HG02759 (cell line): ENCODE measurements around the gene ADGRG6.
"Not testable (repeated sequence)": the region's sequence is repeated elsewhere in the genome, so short reads cannot be mapped to it uniquely, and the experiment has no call there.

Experiments
- ATAC-seq: cut with Tn5 transposase; IDR thresholded peaks from one replicate; pipeline ENCODE4 v1.9.1; 2021; ENCODE audit warnings: mild to moderate bottlenecking, moderate library complexity; ENCODE audit not compliant: unreplicated experiment

Gene ADGRG6

DNA sequence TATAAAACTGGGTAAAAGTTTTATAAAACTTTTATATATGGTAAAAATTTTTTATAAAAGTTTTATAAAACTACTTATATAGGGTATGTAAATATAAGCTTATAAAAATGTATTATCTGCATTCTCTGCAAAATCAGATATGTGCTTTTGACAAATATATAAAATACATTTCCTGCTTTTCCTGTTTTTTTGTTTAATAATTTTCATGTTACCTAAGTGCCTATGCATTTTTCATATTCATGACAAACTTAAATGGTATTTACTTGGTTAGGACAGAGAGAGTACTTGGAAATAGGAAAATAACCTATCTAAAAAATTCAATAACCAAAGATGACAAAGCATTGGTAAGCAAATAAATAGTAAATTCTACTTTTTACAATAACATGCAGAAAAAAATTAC lies 41.2 kb downstream of the ADGRG6 start:
- ATAC-seq = no peak

DNA sequence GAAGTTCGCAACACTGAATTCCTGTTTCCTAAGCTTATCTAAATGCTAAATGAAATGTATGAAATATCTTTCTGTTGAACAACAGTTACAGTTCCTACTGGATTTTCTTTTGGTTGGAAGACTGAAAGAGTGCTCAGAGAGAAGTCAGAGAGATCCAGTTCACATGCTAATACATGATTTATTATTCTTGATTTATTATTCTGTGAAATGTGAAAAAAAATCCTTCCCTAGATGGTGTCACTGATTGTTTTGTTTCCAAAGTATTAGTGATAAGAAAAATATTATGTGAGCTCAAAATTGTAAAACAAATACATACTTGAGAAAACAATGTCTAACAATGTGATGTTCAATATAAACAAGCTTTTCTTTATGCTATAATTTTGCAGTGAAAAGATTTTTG lies 42.1 kb downstream of the ADGRG6 start:
- ATAC-seq = no peak

DNA sequence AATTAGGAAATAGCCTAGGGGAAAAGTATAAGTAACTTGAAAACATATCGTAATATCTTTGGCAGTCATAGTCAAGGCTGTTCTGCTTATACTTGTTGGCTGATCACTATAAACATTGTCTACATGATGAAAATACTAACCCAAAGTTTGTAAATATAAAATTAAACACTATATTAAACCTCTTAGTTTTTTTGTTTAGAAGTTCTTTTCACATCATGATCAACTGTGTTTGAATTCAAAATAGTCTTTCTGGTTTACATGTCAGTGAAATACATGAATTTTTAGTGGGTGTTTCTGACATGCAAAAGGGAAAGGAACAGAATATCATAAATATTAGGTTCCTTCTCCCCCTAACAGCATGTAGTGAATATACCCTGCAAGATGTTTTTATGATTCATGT lies 43.5 kb downstream of the ADGRG6 start:
- ATAC-seq = no peak

DNA sequence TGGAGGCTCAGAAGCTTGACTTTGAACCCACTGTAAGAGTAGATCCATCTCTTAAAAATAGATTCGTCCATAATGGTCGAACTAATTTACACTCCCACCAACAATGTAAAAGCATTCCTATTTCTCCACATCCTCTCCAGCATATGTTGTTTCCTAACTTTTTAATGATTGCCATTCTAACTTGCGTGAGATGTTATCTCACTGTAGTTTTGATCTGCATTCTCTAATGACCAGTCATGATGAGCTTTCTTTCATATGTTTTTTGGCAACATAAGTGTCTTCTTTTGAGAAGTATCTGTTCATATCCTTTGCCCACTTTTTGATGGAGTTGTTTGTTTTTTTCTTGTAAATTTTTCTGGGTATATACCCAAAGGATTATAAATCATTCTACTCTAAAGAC lies 44.4 kb downstream of the ADGRG6 start:
- ATAC-seq = not testable (repeated sequence)

DNA sequence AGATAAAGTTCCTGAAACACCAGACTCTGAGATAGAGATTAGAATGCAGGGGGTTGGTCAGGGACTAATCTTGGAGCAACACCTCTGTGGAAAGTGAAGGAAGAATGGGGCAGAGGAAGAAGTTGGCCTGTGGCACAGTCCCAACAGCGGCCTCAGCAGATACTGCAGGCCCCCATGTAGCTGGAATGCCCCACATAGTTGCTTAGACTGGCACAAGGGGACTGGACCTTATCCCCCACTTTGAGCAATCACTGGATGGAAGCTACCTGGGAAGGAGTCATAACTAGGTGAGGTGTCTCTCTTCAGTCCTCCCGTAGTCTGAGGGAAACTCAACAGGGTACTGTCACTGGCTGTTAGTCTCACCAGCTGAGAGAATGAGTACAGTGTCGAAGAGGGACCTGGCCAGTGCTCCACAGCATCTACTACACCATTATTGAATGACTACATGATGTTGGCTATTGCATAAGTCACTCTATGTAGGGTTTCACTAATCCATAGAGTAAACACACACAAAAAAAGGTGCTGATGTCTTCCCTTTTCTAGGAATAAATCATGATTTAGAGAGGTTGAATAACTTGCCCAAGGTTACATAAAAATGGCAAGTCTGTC lies 47.5 kb downstream of the ADGRG6 start:
- ATAC-seq = no peak

DNA sequence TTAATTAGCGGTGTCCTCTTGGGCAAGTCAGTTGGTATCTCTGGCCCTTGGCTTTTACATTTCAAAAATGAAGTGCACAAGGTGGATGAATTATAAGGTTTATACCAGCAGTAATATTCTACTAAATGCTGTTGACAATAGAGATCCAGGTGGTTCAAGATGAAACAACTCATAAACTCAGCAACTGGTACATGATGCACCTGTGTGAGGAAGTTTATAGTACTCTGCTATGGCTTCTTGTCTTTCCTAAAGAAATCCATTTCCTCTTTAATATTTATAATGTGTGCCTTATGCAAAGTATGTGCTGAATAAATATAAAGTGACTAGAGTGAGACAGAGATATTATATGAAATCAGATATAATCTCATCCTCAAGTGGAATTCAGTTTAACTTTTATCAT lies 48.5 kb downstream of the ADGRG6 start:
- ATAC-seq = no peak

DNA sequence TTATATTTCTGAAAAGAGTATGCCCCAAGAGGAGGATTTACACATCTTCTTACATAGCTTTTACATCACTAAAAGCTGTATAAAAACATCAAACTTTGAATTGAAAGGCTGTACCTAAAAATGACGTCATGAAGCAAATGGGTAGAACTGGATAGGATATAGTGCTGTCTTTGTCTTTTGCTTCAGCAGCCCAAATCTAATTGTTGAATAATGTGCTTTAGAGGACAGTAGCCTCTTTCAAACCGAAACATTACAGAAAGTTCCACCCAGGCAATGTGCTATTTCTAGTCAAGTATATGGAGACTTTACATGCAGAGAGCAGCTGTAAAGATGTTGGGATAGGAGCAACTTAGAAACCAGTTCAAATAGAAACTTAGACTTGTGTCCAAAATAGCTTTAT lies 51.9 kb downstream of the ADGRG6 start:
- ATAC-seq = no peak

DNA sequence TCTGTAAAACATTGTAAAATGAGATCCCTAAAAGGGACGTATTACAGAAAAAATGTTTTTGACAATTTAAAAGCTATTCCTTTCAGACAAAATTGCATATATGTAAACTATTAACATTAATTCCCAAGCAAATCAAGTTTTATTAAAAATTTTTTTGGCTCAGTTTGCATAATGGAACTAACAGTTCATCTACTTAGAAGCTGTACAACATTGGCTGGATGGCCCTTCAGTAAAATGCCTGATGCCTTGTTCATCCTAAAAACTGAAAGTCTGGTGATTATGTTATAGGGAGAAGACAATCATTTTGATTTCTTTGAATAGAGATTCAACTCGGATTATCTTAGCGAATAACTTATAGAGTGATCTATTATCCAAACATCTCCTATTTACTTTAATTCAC lies 52.8 kb downstream of the ADGRG6 start:
- no peak for ATAC-seq

DNA sequence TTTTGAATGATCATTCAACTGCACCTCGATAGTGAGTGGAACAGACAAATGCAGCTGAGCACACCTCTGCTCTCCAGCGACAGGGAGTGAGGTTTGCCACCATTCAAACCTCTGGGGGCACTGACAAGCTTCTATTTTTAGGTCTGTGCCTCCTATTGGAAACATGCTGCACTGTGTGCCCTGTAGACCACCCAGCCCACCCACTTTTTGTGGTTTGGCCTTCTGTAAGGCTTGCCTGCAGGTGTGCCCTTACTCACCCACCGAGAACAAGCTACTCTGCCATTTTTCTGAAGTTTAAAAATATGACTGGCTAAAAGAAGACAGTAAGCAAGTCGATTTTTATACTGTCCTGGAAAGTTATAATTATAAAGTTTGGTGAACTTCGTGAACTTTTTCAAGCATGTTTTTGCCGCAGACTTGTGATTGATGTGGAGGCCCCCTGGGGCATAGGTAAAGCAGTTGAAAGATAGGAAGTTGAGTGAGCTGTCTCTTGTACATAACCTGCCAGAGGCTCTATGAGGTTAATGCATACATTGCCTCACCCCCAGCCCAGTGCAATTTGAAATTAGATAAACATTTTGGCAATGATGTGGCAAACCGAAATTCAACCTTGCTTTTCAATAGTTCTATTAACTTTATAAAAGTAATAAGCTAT lies 53.8 kb downstream of the ADGRG6 start:
- no peak for ATAC-seq

DNA sequence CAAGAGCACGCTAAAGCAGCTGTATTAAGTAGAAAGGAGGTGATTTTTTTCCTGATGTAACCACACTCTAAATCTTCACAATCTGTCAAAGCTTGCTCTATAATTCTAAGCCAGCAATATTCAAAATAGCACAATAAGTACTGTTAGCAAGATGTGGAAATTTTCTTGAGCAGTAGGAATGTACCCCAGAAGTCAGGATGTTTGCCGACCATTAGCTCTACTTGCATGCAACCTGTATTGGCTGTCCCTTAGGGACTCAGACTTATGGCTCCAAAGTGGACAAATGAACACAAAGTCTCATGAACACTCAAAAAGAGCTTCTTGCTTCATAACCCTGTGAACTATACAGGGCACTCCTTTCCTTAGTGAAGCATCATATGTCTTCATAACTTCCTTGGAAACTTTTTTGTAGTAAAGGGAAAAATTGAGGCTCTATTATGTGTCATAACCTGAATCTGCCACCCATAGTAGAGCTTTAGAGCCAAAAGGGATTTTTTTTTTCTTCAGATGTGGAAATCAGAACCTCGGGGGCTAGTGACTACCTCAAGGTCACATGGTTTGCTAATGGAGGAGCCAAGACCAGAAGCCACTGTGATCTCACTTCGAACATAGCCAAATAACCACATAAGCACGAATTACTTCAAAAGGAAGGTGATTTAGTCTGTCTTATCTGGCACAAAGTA lies 54.5 kb downstream of the ADGRG6 start:
- ATAC-seq = no peak

DNA sequence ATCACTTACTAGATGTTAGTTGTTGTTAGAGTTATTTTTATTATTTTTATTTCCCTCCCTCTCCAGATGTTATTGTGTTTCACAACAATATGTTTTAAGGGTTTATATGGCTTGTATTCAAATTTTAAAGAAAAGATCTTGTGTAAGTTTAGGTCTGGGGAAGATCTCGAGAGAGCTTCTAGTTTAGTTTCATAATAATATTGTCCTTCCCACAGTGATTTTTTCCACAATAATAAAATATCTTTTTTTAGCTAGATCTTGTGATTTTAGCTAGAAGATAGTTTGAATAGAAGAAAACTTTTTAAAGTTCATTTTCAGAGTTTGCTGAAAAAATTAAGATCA lies 55.0 kb downstream of the ADGRG6 start:
- no peak for ATAC-seq

DNA sequence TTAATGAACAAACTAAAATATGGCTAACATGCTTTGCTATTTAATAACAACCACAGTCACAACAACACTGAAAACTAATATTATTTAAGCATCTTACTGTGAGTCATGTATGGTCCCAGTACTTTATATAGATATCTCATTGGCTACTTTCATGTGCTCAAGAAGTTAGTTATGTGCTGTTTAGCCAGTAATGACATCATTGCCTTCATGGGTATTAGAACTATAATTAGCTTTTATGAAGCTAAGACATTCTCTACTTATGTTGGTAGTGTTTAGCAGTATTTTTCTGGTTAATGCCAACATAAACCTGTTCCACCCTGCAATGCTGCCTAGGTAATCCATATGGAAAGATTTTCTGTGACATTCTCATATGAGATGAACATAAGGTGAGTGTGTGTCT lies 56.1 kb downstream of the ADGRG6 start:
- ATAC-seq = no peak

DNA sequence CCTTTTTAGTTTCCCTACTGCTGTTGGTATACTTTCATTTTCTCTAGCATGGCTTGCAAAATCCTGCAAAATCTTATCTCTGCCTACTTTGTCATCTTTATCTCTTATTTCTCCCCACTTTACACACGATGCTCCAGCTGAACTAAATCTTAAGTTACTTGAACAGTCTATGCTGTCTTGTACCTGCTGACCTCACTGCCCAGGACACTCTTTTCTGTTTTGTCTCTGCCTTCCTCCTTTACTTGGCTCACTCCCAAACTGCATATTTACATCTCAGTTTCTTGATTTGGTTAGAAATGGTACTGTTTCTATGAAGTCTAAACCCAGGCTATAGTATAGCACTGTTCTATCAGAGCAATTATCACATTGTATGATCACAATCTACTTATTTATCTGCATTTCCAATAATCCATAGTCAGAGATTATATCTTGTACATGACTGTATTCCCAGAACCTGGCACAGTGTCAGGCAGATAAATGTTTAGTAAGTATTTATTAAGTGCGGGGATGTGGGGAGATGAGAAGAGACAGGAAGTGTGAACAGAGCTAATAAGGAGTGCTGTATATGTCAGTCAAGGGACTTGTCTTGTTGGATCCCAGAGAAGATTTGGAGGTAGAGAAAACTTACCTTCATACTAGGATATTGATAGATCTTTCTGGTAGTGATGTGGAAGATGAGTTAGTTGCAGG lies 57.6 kb downstream of the ADGRG6 start:
- no peak for ATAC-seq

DNA sequence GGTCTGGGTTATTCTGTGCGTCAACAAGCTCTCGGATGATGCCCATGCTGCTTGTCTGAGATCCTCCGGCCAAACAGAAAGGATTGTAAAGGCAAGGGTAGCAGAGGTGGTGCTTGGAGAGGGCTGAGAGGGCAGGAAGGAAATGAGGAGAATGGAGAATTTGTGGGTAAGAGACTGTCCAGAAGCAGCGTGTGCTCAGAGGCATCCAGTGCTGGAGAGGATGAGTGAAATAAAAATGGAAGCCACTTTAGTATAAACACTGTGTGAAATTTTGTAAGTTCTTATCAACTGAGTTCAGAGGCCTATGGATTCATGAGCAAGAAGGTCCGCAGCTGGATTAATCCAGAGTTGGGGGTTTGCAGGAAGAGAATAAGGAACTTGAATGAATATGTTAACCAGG lies 59.5 kb downstream of the ADGRG6 start:
- ATAC-seq = no peak

DNA sequence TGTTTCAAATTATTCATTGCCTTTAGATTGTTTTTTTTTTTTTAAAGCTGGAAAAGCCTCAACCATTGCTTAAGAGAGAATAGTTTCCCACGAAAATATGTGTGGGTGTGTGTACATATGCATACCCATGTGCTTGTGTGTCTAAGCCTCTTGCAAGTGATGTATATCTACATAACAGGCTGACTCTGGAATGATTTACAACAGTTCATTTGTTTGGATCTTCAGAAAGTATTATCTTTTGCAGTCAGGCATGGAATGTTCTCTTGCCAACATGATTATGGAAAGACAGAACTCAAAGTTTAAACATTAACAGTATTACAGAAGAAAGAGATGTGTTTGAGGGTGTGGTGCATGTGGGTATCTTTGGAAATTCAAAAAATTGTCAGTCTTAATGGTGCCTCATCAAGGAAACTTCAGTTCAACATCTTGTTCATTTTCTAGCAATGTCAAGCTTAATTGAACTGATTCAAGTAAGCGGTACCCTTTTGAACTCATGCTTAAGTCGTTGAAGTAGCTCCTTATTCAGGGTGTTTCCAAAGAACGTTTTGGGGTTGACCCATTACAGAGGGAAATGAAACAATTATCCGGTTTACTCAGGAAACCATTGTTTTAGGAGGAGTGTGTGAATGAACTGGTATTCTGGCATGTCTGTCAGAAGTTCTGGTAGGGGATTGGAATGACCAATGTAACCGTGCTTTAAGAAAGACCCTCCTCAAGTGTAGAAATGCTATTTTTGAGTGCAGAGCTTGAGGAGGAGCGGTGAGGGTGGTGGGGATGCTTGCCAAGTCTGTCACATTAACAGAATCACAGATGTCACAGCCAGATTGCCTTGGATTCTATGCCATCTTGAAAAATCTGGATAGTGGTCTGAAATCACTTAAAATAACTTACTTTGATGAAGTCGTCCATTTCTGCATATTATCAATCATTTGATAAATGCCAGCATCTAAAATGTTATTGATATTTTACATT lies 60.3 kb downstream of the ADGRG6 start:
- no peak for ATAC-seq

DNA sequence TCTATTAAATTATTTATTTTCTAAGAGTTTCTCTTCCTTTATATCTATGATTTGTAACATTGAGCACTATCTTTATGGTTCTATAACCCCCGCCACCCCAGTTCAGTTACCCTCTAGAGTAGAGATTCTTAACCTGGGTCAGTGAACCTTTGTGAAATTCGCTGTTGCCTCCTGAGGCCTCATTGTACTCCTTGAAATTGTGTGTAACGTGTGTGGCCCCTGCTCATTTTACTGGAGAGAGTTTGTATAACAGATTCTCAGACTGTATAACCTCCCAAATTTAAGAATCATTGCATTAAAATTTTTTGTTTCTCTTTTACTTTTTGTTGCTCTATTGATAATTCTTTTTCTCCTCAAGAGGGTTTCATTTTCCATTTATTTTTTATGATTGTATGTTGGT lies 65.3 kb downstream of the ADGRG6 start:
- no peak for ATAC-seq

DNA sequence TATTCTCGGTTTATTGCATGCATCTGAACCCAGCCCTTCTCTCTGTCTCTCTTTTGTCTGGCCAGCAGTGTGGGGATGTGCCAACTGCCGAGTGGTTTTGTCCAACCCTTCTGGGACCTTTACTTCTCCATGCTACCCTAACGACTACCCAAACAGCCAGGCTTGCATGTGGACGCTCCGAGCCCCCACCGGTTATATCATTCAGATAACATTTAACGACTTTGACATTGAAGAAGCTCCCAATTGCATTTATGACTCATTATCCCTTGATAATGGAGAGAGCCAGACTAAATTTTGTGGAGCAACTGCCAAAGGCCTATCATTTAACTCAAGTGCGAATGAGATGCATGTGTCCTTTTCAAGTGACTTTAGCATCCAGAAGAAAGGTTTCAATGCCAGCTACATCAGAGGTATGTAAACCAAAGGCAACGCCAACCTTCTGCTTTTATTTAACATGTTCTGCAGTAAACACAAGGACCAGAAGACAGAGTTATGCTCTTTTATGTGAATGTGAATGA lies 65.8 kb downstream of the ADGRG6 start:
- ATAC-seq = no peak

DNA sequence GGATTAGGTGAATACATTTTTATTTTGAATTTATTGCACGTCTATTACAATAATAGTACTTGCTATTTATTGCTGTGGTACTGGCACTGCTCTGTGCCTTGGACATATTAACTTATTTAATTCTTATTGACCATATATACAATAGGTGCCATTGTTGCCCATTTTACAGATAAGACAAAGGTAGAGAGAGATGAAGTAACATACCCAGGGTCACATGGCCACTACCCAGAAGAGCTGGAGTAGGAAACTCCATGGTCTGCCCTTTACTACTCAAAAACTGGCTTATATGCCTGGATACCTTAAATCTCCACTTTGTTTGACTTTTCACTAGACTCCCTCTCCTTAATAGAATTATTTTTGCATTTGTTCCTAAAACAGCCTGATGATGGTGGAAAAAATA lies 67.5 kb downstream of the ADGRG6 start:
- no peak for ATAC-seq

DNA sequence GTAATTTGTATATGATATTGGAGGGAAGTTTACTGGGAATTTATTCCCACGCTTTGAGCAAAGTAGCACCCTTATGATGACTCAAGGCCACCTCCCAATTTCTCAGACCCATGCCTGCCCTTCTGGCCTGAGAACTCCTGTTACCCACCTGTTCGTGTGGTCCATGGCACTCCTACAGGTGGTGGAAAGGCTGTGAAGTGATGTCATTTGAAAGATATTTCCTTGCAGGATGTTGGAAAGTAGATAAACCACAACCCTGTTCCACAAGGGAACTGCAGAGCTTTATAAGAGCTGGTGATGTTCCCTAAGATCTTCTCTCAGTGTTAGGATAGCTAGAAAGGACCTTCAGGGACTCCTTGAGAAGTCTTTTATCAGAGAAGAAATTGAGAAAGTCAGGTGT lies 70.5 kb downstream of the ADGRG6 start:
- no peak for ATAC-seq

DNA sequence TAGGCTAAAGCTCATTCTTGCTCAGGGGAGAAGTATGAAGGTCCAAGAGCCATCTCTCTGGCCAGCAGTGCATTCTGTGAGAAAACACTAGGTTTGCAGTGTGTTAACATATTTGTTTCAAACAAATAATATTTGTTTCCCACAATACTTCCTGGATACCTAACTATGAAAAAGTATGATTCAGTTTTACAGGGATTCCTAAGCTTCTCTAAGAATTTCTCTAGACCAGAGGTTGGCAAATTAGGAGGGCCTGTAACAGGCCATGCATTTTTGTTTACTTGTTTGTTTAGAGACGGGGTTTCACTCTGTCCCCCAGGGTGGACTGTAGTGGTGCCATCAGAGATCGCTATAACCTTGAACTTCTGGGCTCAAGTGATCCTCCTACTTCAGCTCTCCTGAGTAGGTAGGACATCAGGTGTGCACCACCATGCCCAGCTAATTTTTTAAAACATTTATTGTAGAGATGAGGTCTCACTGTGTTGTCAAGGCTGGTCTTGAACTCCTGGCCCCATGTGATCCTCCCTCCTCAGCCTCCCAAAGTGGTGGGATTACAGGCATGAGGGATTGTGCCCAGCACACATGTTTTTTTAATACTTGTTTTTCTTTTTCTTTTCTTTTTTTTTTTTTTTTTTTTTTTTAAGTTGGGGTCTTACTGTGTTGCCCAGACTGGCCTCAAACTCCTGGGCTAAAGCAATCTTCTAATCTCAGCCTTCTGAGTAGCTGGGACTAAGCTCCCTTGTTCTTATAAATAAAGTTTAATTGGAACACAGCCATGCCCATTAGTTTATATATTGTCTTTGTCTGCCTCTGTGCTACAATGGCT lies 71.7 kb downstream of the ADGRG6 start:
- no peak for ATAC-seq
